ENCODE data around the gene CDIPT.
A peak's percentile ranks its signal among the peaks of the same experiment; 100 is the strongest.
"Not testable (repeated sequence)": the region's sequence is repeated elsewhere in the genome, so short reads cannot be mapped to it uniquely, and the experiment has no call there.

CDIPT gene

DNA sequence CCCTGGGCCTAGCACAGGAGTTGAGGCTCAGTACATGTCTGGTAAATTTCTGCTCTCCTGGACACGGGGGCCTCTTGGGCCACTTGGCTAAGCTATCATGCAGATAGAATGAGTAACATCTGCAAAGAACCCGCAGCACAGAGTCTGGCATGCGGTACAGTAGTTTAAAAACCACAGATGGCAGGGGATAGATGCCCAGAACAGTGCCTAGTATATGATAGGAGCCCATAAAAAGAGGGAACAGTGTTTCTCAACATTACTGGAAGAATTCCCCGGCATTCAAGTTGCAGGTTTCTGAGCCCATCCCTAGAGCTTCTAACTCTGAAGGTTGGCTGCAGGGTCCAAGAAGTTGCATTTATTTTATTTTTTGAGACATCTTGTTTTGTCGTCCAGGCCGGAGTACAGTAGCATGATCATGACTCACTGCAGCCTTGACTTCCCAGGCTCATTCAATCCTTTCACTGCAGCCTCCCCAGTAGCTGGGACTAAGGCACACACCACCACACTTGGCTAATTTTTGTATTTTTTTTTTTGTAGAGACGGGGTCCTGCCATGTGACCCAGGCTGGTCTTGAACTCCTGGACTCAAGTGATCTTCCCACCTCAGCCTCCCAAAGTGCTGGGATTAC, 5.8 kb downstream of the CDIPT start:
- no peak for DNase-seq

DNA sequence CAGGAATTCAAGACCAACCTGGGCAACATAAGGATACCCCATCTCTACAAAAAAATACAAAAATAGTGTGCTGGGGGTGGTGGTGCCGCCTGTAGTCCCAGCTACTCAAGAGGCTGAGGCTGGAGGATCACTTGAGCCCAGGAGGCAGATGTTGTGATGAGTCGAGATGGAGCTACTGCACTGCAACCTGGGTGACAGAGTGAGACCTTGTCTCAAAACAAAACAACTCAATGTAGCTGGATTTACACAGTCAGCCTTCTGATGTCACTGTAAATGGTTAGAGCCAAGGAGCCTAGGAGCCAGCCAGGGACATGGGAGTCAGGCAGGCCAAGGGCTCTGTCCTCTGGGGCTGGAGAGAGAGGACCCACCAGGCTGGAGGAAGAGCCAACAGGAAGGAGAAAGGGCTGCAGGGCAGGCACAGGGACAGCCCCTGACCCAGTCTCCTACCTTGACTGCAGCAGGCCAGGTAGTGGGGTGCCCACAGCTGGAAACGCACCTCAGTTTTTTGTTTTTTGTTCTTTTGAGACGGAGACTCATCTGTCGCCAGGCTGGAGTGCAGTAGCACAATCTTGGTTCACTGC, 8.4 kb downstream of the CDIPT start:
- no peak for DNase-seq

DNA sequence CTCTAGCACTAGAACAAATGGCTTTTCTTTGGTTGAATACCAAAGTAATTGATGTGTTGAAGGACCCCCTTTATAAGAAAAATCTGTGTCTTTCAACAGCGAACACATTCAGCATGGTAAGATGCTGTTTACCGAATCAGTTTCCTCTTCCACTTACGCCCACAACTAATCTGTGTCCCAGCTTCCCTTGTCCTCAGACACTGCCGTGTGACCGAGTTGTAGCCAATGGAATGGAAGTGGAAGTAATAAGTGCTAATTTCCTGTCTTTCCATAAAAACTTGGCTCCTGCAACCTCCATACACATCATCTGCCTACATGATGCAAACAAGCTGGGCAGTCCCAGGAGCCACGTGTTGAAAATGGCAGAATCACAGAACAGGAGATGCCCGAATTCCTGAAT, 10.4 kb downstream of the CDIPT start:
- DNase-seq: no peak

DNA sequence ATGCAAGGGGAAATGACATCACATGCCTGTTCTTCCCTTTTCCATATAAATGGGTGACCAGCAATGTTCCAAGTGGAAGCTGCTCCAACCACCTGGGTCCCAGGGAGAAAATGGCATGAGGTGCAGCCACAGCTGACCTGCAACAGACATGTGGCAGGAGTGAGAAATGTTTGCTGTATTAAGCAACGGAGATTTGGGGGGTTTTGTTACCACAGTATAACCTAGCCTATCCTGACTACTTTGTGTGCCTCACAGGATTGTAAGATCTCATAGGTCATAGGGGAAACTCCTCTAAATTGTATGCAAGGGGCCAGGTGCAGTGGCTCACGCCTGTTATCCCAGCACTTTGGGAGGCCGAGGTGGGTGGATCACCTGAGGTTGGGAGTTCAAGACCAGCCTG, 12.0 kb downstream of the CDIPT start:
- no peak for DNase-seq

DNA sequence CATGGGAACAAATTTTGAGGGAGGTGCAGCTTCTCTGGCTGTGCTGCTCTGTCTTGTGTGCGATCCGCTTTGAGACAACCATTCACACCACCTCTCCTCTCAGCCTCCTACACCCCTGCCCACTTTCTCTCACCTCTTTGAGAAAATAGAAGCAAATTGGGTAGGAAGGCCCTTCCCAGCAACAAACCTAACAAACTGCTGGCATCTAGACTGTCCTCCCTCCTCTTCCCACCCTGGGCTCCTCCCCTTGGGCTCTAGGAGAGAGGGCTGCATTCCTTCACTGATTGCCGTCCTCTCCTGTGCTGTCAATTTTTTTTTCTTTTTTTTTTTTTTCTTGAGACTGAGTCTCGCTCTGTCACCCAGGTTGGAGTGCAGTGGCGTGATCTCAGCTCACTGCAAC, 13.5 kb downstream of the CDIPT start:
- no peak for DNase-seq

DNA sequence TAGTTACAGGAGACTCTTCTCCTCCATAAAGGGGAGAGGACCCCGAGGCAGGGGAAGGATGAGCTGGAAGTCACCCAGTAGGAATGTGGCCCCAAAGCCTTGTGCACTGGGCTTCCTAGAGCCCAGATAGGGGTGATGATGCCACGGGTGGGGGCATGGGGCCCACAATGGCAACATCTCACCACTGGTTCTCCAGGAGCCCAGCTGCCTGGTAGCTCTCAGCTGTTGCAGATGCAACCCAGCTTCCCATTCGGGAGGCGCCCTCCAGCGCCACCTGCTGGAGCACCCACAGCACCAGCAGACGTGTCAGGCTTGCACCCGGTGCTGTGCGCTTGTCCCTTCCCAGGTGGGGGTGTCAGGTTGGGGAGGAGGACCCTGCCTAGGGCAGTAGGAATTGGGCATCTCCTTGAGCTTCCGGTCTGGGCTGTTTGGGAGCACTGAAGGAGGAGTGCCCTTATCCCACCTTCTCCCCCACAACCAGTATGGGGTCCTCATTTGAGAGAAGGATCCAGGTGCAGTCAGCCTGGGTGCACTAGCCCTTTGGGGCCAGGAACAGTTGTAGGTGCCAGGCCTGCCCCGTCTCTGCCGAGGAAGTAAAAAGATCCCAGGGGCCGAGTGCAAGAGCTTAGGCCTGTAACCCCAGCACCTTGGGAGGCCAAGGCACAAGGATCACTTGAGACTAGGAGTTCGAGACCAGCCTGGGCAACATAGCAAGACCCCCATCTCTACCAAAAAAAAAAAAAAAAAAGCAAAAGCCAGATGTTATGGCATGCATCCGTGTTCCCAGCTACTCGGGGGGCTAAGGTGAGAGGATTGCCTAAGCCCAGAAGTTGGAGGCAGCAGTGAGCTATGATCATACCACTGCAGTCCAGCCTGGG, 14.4 kb downstream of the CDIPT start:
- peak; percentile 86 to 90 for DNase-seq

DNA sequence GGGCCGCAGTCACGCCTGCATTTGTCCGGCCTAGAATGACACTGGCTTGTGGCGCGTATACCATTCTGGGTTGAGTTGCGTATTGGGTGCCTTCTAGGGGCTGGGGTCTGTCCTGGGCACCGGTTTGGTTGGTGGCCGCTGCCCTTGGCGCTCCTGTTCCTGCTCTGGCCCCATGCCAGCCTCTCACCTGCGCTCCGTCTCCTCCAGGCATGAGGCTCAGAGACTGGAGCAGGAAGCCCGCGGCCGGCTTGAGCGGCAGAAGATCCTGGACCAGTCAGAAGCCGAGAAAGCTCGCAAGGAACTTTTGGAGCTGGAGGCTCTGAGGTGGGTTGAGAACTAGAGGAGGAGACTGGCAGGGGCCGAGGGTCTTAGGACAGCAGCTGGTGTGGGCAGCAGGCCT, 17.4 kb downstream of the CDIPT start:
- DNase-seq: no peak

DNA sequence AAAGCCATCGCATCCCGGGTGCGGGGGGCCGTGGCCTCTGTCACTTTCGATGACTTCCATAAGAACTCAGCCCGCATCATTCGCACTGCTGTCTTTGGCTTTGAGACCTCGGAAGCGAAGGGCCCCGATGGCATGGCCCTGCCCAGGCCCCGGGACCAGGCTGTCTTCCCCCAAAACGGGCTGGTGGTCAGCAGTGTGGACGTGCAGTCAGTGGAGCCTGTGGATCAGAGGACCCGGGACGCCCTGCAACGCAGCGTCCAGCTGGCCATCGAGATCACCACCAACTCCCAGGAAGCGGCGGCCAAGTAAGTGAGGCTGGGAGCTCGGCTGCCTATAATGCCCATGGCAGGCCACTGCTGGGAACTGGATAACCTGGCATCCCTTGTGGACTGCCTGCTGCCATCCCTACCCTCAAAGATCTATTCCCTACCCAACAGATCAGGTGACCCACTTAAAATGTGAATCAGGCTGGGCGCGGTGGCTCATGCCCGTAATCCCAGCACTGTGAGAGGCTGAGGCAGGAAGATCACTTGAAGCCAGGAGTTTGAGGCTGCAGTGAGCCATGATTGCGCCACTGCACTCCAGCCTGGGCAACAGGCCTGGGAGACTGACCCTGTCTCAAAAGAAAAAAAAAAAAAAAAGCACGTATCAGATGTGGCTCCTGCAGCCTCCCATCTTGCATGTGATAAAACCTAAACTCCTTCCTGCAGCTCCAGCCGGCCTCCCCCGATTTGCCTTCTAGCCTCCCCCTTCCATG, 18.3 kb downstream of the CDIPT start:
- DNase-seq: no peak

DNA sequence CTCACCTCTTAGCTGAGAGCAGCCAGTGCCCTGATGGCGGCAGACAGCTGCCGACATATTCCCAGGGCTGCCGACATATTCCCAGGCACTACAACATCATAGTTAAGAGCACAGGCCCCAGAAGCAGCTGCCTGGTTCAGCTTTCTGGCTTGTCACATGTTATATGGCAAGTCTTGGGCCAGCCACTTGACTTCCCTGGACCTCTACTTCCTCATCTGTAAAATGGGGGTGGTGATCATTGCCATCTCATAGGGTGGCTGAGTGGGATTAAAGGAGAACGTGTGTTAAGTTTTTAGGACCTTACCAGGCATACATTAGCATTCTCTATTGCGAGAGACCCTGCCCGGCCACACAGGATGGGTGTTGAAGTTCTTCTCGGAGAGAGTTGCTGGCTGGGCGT, 19.1 kb downstream of the CDIPT start:
- DNase-seq: no peak

DNA sequence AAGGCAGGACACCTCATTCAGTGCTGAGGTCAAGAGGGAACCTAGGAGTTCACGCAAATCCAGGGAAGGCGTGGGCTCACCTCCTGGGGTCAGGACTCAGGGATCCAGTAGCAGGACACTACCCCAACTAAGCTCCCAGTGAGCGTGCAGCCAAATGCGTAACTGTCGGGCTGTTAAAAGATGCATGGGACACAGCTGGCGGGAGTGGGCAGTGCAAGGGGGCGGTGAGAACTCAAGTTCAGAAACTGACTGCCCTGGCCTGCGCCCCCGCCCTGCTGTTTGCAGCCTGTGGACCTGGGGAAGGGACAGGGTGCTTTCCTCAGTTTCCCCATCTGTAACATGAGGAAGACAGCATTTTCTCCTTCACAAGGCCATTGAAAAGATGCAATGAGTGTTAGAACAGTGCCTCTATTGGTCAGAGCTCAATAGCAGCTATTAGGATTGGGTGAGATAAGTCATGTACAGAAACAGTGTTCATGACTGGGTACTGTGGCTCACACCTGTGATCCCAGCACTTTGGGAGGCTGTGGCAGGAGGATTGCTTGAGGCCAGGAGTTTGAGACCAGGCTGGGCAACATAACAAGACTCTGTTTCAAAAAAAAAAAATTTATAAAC, 20.2 kb downstream of the CDIPT start:
- no peak for DNase-seq

DNA sequence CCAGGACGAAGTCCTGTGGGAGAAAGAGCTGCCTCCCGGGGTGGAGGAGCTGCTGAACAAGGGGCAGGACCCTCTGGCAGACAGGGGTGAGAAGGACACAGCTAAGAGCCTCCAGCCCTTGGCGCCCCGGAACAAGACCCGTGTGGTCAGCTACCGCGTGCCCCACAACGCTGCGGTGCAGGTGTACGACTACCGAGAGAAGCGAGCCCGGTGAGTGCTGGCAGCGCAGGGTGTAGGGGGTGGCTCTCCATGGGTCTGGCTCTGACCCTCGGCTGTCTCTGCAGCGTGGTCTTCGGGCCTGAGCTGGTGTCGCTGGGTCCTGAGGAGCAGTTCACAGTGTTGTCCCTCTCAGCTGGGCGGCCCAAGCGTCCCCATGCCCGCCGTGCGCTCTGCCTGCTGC, 21.4 kb downstream of the CDIPT start:
- no peak for DNase-seq

DNA sequence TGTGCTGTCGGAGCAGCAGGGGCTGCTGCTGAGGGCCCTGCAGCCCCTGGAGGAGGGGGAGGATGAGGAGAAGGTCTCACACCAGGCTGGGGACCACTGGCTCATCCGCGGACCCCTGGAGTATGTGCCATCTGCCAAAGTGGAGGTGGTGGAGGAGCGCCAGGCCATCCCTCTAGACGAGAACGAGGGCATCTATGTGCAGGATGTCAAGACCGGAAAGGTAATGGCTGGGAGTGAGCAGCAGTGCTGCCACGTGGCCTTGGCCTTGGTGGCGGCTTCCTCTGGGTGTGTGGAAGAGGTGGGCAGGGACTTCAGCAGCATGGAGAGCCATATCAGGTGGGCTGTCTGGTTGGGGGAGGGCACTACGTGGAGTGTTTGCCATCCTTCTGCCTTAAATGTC, 22.8 kb downstream of the CDIPT start:
- no peak for DNase-seq

DNA sequence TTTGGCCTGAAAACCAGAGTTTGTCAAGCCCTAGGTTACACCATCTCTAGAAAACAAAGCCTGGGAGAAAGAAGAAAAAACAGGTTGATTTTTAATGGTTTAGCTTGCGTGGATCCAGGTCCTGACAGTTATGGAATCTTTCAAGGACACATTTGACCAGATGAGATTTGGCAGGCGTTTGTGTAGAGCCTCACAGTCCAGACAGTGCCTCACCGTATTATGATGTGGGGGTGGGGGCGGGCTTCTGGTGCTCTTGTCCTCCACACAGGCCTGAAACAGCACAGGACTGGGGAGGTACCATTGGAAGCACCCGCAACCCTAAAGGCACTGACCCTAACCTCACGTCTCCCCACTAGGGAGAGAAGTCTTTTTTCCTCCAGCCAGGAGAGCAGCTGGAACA, 23.2 kb downstream of the CDIPT start:
- no peak for DNase-seq

DNA sequence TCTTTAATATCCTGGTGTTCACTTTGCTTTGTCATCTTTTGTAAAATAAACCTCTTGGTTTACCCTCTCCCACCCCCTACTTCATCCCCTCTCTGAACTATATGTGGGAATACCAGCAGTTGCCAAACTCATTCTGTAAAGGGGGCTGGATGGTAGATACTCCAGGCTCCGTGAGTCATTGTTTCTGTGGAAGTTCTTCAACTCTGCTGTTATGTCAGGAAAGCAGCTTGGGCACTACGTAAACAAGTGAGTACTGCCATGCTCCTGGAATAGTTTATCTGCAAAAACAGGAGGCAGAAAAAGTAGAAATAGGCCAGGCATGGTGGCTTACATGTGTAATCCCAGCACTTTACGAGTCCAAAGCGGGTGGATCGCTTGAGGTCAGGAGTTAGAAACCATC, 25.2 kb downstream of the CDIPT start:
- DNase-seq: no peak

DNA sequence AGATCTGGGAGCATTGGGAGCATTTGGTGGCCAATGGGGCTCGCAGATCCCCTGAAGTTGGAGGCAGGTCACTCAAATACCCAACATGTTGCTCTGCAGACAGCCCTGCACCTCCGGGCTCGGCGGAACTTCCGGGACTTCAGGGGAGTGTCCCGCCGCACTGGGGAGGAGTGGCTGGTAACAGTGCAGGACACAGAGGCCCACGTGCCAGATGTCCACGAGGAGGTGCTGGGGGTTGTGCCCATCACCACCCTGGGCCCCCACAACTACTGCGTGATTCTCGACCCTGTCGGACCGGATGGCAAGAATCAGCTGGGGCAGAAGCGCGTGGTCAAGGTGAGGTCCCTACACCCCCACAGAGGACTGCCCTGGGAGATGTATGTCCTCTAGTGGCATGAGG, 26.4 kb downstream of the CDIPT start:
- no peak for DNase-seq

DNA sequence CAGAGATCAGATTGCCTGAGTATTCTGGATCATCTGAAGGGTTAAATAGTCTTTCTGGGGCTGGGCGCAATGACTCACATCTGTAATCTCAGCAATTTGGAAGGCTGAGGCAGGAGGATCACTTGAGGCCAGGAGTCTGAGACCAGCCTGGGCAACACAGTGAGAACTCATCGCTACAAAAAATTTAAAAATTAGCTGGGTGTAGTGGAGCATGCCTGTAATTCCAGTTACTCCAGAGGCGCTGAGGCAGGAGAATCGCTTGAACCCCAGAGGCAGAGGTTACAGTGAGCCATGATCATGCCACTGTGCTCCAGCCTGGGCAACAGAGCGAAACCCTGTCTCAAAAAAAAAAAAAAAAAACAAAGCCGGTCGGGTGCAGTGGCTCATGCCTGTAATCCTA, 27.1 kb downstream of the CDIPT start:
- DNase-seq: no peak

DNA sequence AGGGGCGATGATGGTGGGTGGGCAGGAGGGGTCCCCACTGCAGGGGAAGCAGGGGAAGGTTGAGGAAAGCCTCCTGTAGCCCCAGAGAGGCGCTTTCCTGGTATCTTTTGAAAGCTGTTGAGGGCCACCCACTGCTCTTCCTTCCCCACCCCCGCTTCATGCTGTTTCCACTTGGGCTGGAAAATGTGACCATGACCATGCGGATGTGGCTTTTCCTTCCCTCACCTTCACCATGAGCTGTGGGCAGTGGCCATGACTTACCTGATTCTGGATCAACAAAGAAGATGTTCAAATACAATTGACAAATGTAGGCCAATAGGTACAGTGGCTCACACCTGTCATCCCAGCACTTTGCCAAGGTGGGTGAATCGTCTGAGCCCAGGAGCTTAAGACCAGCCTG, 28.9 kb downstream of the CDIPT start:
- DNase-seq: peak in 1 of 2 donors; percentile 47

DNA sequence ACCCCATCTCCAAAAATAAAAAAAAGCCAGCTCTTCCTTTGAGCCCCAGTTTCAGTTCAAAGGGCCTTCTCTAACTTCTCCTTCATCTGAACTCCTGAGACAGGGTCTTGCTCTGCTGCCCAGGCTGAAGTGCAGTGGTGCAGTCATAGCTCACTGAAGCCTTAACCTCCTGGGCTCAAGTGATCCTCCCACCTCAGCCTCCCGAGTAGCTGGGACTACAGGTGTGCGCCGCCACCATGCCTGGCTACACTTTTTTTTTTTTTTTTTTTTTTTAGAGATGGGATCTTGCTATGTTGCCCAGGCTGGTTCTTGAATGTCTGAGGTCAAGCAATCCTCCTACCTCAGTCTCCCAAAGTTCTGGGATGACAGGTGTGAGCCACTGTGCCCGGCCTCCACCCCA, 29.8 kb downstream of the CDIPT start:
- not testable (repeated sequence) for DNase-seq

DNA sequence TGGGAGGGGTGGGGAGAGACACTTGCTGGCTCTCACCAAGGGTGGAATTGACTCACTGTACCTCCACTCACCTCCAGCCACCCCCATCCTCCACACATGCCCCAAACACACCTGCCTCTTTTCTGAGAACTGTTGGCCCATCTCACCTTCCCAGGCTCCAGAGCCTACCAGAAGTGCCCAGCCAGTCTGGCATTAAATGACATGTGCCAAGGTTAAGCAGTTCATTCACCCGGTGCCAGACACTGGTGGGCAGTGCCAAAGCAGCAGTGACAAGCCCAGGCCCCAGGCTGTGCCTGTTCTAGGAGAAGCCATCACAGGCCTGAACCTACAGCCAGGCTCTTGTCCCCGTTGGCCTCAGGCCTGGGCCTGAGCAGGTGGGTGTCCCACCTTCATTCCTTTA, 31.5 kb downstream of the CDIPT start:
- no peak for DNase-seq

DNA sequence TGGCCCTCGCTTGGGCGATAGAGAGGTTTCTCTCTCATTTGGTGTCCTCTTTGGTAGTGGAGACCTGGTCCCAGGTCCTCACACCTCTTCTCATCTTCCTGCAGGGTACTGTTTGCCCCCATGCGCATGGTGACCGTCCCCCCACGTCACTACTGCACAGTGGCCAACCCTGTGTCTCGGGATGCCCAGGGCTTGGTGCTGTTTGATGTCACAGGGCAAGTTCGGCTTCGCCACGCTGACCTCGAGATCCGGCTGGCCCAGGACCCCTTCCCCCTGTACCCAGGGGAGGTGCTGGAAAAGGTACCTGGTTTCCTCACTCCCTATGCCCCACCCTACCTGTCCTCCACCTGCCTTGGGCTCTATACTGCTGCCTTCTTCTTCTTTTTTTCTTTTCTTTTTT, 32.3 kb downstream of the CDIPT start:
- DNase-seq: no peak

DNA sequence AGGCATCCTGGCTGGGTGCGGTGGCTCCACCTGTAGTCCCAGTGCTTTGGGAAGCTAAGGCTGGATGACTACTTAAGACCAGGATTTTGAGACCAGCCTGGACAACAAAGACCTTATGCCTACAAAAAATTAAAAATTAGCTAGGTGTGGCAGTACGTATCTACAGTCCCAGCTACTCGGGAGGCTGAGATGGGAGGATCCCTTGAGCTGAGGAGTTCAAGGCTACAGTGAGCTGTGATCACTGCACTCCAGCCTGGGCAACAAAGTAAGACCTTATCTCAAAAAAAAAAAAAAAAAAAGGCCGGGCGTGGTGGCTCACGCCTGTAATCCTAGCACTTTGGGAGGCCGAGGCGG, 36.7 kb downstream of the CDIPT start:
- no peak for DNase-seq

DNA sequence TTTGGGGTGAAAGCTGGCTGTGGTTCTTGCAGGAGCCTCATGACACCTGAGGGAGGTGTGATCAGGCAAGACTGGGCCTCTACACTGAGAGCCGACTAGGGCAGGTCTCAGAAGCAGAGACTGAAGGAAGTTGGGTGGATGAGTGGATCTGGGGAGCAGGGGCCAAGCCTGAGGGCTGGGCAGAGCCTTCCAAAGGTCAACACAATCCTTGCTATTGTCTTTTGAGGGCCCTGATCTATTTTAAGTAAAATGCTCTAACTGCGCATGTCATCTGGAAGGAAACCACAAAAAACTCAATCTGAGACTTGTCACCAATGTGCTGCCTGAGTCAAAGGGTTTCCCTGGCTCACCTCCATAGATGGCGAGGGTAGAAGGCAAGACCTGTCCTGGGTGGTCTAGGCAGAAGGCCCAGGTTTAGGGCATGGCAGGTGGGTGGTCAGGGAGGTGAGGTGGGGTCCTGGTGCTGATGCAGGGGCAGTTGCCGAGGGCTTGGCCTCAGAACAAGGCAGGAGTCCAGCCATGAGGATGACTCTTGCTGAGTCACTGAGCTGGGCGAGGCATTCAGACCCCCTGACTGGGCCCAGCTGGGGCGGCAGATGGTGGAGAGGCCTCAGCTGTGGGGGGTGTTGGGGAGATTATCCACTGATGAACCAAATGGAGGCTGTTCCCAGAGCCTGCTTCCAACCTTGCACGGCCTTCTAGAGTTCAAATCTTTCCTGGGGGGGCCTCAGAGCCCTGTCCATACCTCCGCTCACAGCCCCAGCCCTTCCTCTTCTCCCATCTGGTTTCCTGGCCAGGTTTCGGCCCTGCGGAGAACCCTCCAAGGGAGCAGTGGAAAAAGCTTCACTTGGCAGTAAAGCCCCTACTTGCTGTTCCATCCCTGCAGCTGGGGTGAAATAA, 37.6 kb downstream of the CDIPT start:
- DNase-seq: peak; percentile 52 to 59

All from stimulated activated CD4-positive, alpha-beta T cell treated with anti-CD3 and anti-CD28 coated beads, Interleukin-2, amount 100 ng/mL, for 24 hours (primary cell).